ENCODE data around the gene HTRA1.

DNA sequence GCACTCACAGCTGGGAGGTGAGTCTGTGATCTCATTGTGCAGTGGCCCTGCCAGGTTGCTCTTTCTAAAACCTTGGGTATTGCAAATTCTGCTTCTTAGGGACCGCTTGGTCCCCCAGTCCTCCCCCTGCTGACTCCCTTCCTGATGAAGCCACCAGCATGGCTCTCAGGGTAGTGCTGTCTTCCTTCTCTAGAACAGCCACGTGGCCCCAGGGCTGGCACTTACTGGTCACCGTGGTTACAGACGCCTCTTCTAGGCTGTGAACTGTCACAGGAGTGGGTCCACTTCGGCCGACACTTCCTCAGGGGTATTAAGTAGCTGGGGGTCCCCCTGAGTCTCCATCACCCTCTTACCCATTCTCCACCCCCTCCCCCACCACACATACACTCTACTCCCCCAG, 2.7 kb upstream of the HTRA1 start:
- TF ChIP-seq, protein P1, sequence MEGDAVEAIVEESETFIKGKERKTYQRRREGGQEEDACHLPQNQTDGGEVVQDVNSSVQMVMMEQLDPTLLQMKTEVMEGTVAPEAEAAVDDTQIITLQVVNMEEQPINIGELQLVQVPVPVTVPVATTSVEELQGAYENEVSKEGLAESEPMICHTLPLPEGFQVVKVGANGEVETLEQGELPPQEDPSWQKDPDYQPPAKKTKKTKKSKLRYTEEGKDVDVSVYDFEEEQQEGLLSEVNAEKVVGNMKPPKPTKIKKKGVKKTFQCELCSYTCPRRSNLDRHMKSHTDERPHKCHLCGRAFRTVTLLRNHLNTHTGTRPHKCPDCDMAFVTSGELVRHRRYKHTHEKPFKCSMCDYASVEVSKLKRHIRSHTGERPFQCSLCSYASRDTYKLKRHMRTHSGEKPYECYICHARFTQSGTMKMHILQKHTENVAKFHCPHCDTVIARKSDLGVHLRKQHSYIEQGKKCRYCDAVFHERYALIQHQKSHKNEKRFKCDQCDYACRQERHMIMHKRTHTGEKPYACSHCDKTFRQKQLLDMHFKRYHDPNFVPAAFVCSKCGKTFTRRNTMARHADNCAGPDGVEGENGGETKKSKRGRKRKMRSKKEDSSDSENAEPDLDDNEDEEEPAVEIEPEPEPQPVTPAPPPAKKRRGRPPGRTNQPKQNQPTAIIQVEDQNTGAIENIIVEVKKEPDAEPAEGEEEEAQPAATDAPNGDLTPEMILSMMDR (conservative IDR thresholded peaks at IDR 0.05 in 1 of 2, IDR thresholded peaks at IDR 0.05 in 1 of 2; ENCODE audit: extremely low read depth in 1 of 2, insufficient read depth in 1 of 2, low read depth in 1 of 2, low read length in 2 of 2): no peak
- TF ChIP-seq EZH2 (IDR thresholded peaks at IDR 0.05; ENCODE audit: borderline replicate concordance, low read length): no peak
